Femur (tissue), 1 donor: Measurements from ENCODE around the gene EYS.

Experiments
- DNase-seq: peaks from one replicate; pipeline ENCODE4 v3.0.0-alpha.2; 2017

The EYS gene

GRCh38 chr6:65707126-65707826, at the start of gene EYS:
Gene EYS (minus strand): TSS chr6:65707226. CDS start chr6:65495410, 211,816 bp downstream.
- DNase-seq = no peak

DNA sequence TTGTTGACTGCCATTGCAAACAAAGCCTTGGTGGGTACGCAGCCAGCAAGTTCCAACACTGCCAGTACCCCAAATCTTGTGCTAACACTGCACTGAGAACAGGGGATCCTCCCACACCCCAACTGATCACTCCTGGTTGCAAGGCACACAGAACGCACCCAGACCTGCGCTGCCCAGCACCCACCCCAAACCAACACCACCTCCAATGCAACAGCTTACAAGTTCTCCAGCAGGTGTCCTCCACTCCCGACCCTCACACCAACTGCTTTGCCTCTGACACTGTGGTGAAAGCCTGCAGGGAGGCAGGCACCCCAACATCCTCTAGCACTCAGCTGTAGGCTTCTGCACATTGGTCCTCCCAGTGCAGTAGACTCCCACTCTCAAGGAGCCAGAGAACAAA, 39.3 kb upstream of the EYS start:
- DNase-seq = no peak

- no peak for DNase-seq
Measured at GRCh38 chr6:65745614-65746013, 38.6 kb upstream of the EYS start.

- DNase-seq = no peak
Measured at GRCh38 chr6:65728879-65729479, 22.0 kb upstream of the EYS start.

- no peak for DNase-seq
Measured at GRCh38 chr6:65719101-65719500, 12.1 kb upstream of the EYS start.

- DNase-seq = no peak
Measured at GRCh38 chr6:65711531-65711930, 4.5 kb upstream of the EYS start.

DNA sequence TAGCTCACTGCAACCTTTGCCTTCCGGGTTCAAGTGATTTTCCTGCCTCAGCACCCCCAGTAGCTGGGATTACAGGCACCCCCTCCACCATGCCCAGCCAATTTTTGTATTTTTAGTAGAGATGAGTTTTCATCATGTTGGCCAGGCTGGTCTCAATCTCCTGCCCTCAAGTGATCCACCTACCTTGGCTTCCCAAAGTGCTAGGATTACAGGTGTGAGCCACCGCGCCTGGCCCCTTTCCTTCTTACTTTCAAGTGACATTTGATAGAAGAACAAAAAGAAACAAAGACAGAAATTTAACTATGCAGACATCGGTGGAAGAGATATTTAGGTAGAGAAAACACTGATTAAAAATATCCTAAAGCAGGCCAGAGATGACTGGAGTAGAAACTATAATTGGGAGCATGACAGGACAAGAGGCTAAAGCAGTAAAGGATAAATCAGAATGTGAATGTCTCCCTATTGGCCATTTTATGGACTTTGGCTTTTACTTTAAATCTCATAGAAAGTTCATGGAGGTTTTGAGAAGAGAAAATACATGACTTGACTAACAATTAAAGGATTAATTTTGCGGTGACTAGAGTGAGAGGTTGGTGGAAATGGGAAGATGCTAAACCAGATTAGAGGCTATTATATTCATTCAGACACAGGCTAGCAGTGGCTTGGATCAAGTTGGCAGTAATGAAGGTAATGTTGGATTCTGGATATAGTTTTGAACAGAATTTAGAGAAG, 2.2 kb upstream of the EYS start:
- no peak for DNase-seq

DNA sequence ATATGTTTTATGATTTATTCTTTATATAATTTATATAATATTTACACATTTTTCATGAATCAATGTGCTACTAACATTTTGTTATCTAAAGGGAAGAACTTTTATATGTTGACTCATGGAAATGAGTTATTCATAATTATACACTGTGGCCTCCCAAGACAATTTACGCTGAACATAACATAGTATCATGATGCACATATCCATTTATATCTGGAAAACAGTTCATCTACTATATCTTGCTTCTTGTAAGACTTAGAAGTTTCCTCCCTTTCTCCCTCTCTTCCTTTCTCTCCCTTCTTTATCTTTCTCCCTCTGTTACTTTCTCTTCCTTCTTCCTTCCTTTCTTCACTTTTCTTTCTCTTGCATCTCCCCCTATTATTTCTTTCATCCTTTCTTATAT, 1.1 kb upstream of the EYS start:
- no peak for DNase-seq

GRCh38 chr6:65706436-65706835, 590 bp downstream of the EYS start:
- DNase-seq = no peak

DNA sequence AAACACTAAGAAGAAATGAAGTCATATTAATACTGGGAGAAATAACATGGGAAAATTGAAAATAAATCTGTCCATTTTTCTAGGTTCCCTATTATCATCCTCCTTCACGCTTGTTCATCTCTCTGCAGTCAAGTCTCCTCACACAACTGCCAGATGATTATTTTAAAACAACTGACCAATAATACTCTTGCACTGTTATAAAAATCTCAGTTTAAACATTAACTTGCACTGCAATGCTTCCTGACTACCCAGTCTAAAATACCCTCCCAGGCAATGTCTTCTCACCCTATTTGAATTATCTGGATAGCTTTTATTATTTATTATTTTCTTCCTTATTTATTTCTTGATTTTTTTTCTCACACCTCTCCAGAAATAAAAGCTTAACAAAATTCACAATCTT, 5.7 kb downstream of the EYS start:
- DNase-seq = no peak

- no peak for DNase-seq
Measured at GRCh38 chr6:65700561-65700960, 6.5 kb downstream of the EYS start.

DNA sequence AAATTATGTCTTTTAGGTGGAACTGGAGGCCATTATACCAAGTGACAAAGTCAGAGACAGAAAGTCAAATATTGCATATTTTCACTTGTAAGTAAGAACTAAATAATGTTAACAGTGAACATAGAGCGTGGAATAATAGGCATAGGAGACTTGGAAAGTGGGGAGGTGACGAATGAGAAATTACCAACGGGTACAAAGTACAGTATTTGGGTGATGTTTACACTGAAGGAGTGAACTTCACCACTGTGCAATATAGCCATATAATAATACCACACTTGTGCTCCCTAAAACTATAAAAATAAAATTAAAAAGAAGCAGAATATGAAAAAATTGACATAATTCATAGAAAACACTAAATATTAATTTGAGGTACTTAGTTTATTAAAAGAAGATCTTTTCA, 14.9 kb downstream of the EYS start:
- DNase-seq = no peak

GRCh38 chr6:65680232-65680631, 26.8 kb downstream of the EYS start:
- DNase-seq = no peak

DNA sequence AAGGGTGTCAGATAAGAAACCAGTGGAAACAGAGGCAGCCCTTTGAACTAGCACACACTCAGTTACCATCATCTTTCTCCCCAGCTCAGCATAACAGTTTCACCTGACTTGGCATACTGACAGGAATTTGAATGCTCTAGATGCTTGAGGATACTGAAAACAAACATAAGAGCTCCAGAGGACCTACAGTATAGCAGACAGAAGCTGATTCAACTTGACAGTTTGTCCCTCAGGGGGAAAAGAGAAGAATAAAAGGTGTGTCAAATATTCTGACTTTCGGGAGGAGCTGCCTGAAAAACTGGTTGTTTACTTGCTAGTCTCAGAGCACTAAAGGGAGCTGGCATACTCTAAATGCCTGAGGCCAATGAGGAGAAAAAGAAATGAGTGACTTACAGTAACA, 35.1 kb downstream of the EYS start:
- no peak for DNase-seq

GRCh38 chr6:65667916-65668656, 38.9 kb downstream of the EYS start:
- no peak for DNase-seq

GRCh38 chr6:65650086-65650485, 56.9 kb downstream of the EYS start:
- DNase-seq = no peak

DNA sequence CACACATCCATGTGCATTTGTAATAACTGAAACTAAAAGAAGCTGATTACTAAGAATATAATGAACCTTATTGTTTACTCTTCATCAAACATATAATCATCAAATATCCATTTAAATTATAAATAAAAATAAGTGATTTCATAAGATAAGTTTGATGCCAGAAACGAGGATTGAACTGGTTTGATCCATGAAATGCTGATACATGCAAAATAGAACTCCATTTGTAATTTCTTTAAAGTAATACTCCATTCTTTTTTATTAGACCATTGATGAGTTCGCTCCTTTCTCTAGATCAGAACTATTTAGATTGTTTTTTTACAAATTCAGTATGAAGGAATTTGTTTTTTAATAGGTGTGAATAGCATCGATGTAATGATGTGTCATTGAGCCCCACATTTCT, 57.6 kb downstream of the EYS start:
- no peak for DNase-seq

DNA sequence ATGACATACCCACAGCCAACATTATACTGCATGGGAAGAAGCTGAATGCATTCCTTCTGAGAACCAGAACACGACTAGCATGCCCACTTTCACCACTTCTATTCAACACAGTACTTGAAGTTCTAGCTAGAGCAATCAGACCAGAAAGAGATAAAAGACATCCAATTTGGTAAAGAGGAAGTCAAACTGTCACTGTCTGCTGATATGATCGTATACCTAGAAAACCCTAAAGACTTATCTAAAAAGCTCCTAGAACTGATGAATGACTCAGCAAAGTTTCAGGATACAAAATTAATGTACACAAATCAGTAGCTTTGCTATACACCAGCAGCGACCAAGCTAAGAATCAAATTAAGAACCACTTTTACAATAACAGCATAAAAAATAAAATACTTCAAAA, 60.5 kb downstream of the EYS start:
- no peak for DNase-seq

GRCh38 chr6:65642776-65643175, 64.2 kb downstream of the EYS start:
- no peak for DNase-seq

DNA sequence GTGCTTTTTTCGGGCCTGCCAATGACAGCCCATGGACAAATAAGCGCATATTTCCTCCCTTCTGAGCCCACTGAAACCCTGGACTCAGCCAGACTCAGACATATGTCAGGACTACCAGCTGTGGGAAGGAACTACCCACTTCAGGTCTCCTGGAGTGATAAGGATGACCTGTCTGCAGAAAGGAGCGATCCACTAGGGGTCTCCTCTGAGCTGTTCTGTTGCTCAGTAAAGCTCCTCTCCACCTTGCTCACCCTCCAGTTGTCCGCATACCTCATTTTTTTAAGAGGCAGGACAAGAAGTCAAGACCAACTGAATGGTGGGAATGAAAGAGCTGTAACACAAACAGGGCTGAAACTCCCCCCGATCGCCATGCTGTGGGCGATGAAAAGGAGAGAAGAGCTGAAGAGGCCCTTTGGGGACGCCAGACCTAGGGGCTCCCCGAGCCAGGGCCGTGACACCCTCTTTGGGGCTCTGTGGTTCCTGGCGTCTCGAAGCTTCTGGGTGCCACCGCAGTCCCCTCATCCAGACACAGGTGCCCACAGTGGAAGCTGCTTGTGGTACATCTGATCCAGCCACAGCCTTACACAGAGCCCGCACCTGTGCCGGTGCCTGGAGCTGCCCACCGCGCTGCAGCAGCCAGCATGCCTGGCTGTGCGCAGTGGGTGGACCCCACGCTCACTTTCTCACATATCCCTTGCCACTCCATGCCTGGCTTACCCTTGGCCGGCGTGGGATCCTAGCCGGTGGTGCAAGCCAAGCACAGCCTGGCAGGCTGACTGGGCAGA, 68.8 kb downstream of the EYS start:
- no peak for DNase-seq

GRCh38 chr6:65637289-65638046, 69.6 kb downstream of the EYS start:
- no peak for DNase-seq

GRCh38 chr6:65633501-65633900, 73.5 kb downstream of the EYS start:
- no peak for DNase-seq
